Upper lobe of right lung (tissue), 1 donor: Measurements from ENCODE around the gene NEGR1. TPM values are rescaled to one million over a fixed set of nuclear protein-coding genes. Genes with fewer than 3 reads are reported as not detected.
"Not testable (repeated sequence)": the region's sequence is repeated elsewhere in the genome, so short reads cannot be mapped to it uniquely, and the experiment has no call there.

ENCODE experiments used
- ATAC-seq: fragments of 200-7000 bp; cut with Tn5 transposase; one replicate; pipeline ENCODE4 v1.9.1; 2020; ENCODE audit warnings: mild to moderate bottlenecking, moderate library complexity
- DNase-seq: peaks from one replicate; pipeline ENCODE4 v3.0.0-alpha.2; 2020
- H3K27ac ChIP-seq: fragments of 200-600 bp; one replicate; pipeline ENCODE4 v1.8.0; 2022
- H3K27me3 ChIP-seq: fragments of 200-600 bp; one replicate; pipeline ENCODE4 v1.8.0; 2022; ENCODE audit warnings: mild to moderate bottlenecking
- H3K36me3 ChIP-seq: fragments of 200-600 bp; one replicate; pipeline ENCODE4 v1.8.0; 2022
- H3K4me1 ChIP-seq: fragments of 200-600 bp; one replicate; pipeline ENCODE4 v1.8.0; 2022
- H3K4me3 ChIP-seq: fragments of 200-600 bp; one replicate; pipeline ENCODE4 v1.8.0; 2022; ENCODE audit warnings: mild to moderate bottlenecking
- H3K9me3 ChIP-seq: fragments of 200-600 bp; one replicate; pipeline ENCODE4 v1.8.0; 2022
- CTCF ChIP-seq: fragments of 200-600 bp; IDR thresholded peaks from one replicate; pipeline ENCODE4 v1.8.0; 2022; ENCODE audit warnings: antibody characterized with exemption
- intact Hi-C: fragments of 100-400 bp; cut with DNase I; formaldehyde crosslinking; loops from one replicate; pipeline ENCODE4 v1.11.0; 2022
- total RNA-seq: library from RNA; stranded (reverse); fragmentation: NEBNext Ultra II Directional; extraction: Animal tissue kit (Norgen Biotek cat#: 25700); gene quantifications from one replicate; pipeline ENCODE4 v1.2.1, GENCODE V29; 2021
- donor health status: DM: no; HTN: yes; CAD: no; lungs with severe emphysema.

Gene NEGR1
- total RNA-seq, 1 donor from 2014 or later: 21.4 TPM

GRCh38 chr1:71908871-71909390, 373.4 kb downstream of the NEGR1 start:
- Histone ChIP-seq H3K9me3 (no peaks in the 10 kb centered on the region), H3K36me3 (no peaks in the 10 kb centered on the region), H3K27me3 (no peaks in the 10 kb centered on the region), H3K27ac (no peak overlapping the region), H3K4me3 (no peak overlapping the region), H3K4me1 (no peaks in the 10 kb centered on the region)
- no peak for TF ChIP-seq CTCF
- ATAC-seq: no peak
- no peak for DNase-seq
- intact Hi-C loops: no loop called here

GRCh38 chr1:71908303-71908702, 374.0 kb downstream of the NEGR1 start:
- DNase-seq: no peak
- no peak overlapping the region for H3K27ac ChIP-seq

DNA sequence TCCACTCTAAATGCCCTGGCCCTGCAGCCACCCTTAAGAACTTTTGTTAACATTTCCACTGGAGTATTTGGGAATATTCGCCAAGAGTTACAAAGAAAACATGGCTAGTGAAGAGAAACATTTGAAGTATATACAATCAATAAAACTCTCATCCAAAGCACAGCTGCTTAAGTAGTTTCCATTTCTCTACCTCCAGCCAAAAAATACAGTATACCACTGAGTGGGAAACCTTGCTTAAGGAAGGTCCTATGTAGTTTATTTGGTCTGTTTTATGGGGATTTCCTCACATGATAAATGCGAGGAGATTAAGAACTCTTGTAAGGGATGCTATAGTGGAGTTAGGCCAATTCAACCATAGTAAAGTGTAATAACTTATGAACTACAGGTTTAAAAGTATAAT, 382.5 kb downstream of the NEGR1 start:
- no peak overlapping the region for H3K27ac ChIP-seq
- no peaks in the 10 kb centered on the region for H3K9me3 ChIP-seq
- H3K4me1 ChIP-seq: no peaks in the 10 kb centered on the region
- intact Hi-C loops: no loop called here
- DNase-seq (no peak), ATAC-seq (no peak)
- no peaks in the 10 kb centered on the region for H3K36me3 ChIP-seq
- no peak for TF ChIP-seq CTCF
- no peak overlapping the region for H3K4me3 ChIP-seq
- H3K27me3 ChIP-seq: no peaks in the 10 kb centered on the region

More at GRCh38 chr1:71908303-71908702, 374.0 kb downstream of the NEGR1 start:
- TF ChIP-seq CTCF: no peak
- Histone ChIP-seq H3K9me3 (no peaks in the 10 kb centered on the region), H3K36me3 (no peaks in the 10 kb centered on the region), H3K4me1 (no peaks in the 10 kb centered on the region), H3K27me3 (no peaks in the 10 kb centered on the region), H3K4me3 (no peak overlapping the region)
- intact Hi-C loops: no loop called here
- peak; percentile 83 for ATAC-seq

DNA sequence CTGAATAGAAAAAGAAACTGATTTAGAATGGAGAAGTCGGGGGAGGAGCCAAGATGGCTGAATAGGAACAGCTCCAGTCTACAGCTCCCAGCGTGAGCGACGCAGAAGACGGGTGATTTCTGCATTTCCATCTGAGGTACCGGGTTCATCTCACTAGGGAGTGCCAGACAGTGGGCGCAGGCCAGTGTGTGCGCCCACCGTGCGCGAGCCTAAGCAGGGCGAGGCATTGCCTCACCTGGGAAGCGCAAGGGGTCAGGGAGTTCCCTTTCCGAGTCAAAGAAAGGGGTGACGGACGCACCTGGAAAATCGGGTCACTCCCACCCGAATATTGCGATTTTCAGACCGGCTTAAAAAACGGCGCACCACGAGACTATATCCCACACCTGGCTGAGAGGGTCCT, 394.2 kb downstream of the NEGR1 start:
- H3K9me3 ChIP-seq, H3K27me3 ChIP-seq, intact Hi-C loops, H3K27ac ChIP-seq, H3K4me3 ChIP-seq, ATAC-seq, H3K36me3 ChIP-seq, H3K4me1 ChIP-seq, DNase-seq: not testable (repeated sequence)

GRCh38 chr1:71885171-71885570, 397.2 kb downstream of the NEGR1 start:
- H3K27me3 ChIP-seq: no peaks in the 10 kb centered on the region
- no peaks in the 10 kb centered on the region for H3K9me3 ChIP-seq
- H3K36me3 ChIP-seq: no peaks in the 10 kb centered on the region
- DNase-seq (no peak), ATAC-seq (no peak)
- H3K27ac ChIP-seq: no peak overlapping the region
- no peak overlapping the region for H3K4me3 ChIP-seq
- TF ChIP-seq CTCF: no peak
- intact Hi-C loops: no loop called here
- no peaks in the 10 kb centered on the region for H3K4me1 ChIP-seq

- no peaks in the 10 kb centered on the region for H3K27me3 ChIP-seq
- no peak for DNase-seq
- no peaks in the 10 kb centered on the region for H3K9me3 ChIP-seq
- no peaks in the 10 kb centered on the region for H3K4me1 ChIP-seq
- no peaks in the 10 kb centered on the region for H3K36me3 ChIP-seq
- intact Hi-C loops: no loop called here
- no peak overlapping the region for H3K27ac ChIP-seq
- no peak overlapping the region for H3K4me3 ChIP-seq
- ATAC-seq: no peak
- TF ChIP-seq CTCF: no peak
These were observed 399.7 kb downstream of the NEGR1 start for GRCh38 chr1:71882637-71883036.
